H9 (cell line): ENCODE measurements around the gene HOXB6. TPM values are rescaled to one million over a fixed set of nuclear protein-coding genes. Genes with fewer than 3 reads are reported as not detected.

ENCODE experiments used
- DNase-seq: peaks from one replicate; pipeline ENCODE4 v3.0.0-alpha.2; 2017
- H2AFZ ChIP-seq: one replicate; pipeline ENCODE4 v1.6.1; 2013; ENCODE audit warnings: mild to moderate bottlenecking, low read length, control low read depth, moderate library complexity
- H2AK5ac ChIP-seq: 2 replicates; pipeline ENCODE4 v1.6.1; 2013; ENCODE audit warnings: low read length, control low read depth, mixed read lengths; ENCODE audit not compliant: insufficient read length
- H2BK120ac ChIP-seq: one replicate; pipeline ENCODE4 v1.6.1; 2013; ENCODE audit warnings: low read depth, mild to moderate bottlenecking, low read length, control low read depth, inconsistent platforms; ENCODE audit not compliant: poor library complexity, severe bottlenecking
- H2BK12ac ChIP-seq: 2 replicates; pipeline ENCODE4 v1.6.1; 2013; ENCODE audit warnings: low read length, control low read depth, mixed read lengths, low read depth; ENCODE audit not compliant: insufficient read length
- H2BK15ac ChIP-seq: 2 replicates; pipeline ENCODE4 v1.6.1; 2013; ENCODE audit warnings: low read depth, low read length, control low read depth
- H2BK20ac ChIP-seq: one replicate; pipeline ENCODE4 v1.6.1; 2013; ENCODE audit warnings: low read depth, mild to moderate bottlenecking, low read length, control low read depth, inconsistent platforms; ENCODE audit not compliant: poor library complexity, severe bottlenecking
- H2BK5ac ChIP-seq: 2 replicates; pipeline ENCODE4 v1.6.1; 2013; ENCODE audit warnings: low read length, control low read depth, mixed read lengths; ENCODE audit not compliant: insufficient read length
- H3K14ac ChIP-seq: 2 replicates; pipeline ENCODE4 v1.6.1; 2013; ENCODE audit warnings: low read length, control low read depth; ENCODE audit not compliant: insufficient read depth
- H3K18ac ChIP-seq: 2 replicates; pipeline ENCODE4 v1.6.1; 2013; ENCODE audit warnings: low read depth, mild to moderate bottlenecking, mixed read lengths, low read length, control low read depth; ENCODE audit not compliant: insufficient read length
- H3K23ac ChIP-seq: 2 replicates; pipeline ENCODE4 v1.6.1; 2013; ENCODE audit warnings: low read length, control low read depth, mixed read lengths, low read depth; ENCODE audit not compliant: insufficient read length
- H3K23me2 ChIP-seq: 2 replicates; pipeline ENCODE4 v1.6.1; 2013; ENCODE audit warnings: low read depth, mild to moderate bottlenecking, mixed read lengths, low read length, control low read depth; ENCODE audit not compliant: insufficient read length, poor library complexity, severe bottlenecking
- H3K27ac ChIP-seq: 2 replicates; pipeline ENCODE4 v1.5.1; 2013; ENCODE audit warnings: low read length, control low read depth, mixed read lengths, low read depth; ENCODE audit not compliant: insufficient read length
- H3K27me3 ChIP-seq: 2 replicates; pipeline ENCODE4 v1.6.1; 2013; ENCODE audit warnings: low read length, control low read depth, inconsistent platforms; ENCODE audit not compliant: insufficient read depth
- H3K4ac ChIP-seq: 2 replicates; pipeline ENCODE4 v1.6.1; 2013; ENCODE audit warnings: low read depth, mild to moderate bottlenecking, control low read depth, inconsistent platforms, low read length, moderate library complexity
- H3K4me1 ChIP-seq: 2 replicates; pipeline ENCODE4 v1.6.1; 2013; ENCODE audit warnings: low read length, control low read depth, inconsistent platforms; ENCODE audit not compliant: insufficient read depth
- H3K4me2 ChIP-seq: 2 replicates; pipeline ENCODE4 v1.6.1; 2013; ENCODE audit warnings: low read length, control low read depth, mixed read lengths; ENCODE audit not compliant: insufficient read length, insufficient read depth
- H3K56ac ChIP-seq: 2 replicates; pipeline ENCODE4 v1.6.1; 2013; ENCODE audit warnings: low read depth, mild to moderate bottlenecking, mixed read lengths, low read length, control low read depth; ENCODE audit not compliant: insufficient read length
- H3K79me1 ChIP-seq: 2 replicates; pipeline ENCODE4 v1.6.1; 2013; ENCODE audit warnings: low read depth, mild to moderate bottlenecking, moderate library complexity, low read length, control low read depth, inconsistent platforms; ENCODE audit not compliant: insufficient read depth, poor library complexity, severe bottlenecking
- H3K79me2 ChIP-seq: 2 replicates; pipeline ENCODE4 v1.6.1; 2013; ENCODE audit warnings: low read length, control low read depth, inconsistent platforms; ENCODE audit not compliant: insufficient read depth
- H3K9ac ChIP-seq: 2 replicates; pipeline ENCODE4 v1.6.1; 2013; ENCODE audit warnings: low read length, control low read depth, mixed read lengths; ENCODE audit not compliant: insufficient read length; ENCODE audit errors: extremely low read depth
- H3K9me3 ChIP-seq: one replicate; pipeline ENCODE4 v1.6.1; 2013; ENCODE audit warnings: low read depth, low read length, inconsistent platforms; ENCODE audit not compliant: control insufficient read depth
- H3T11ph ChIP-seq: one replicate; pipeline ENCODE4 v1.6.1; 2013; ENCODE audit warnings: mild to moderate bottlenecking, low read length, control low read depth, inconsistent platforms
- H4K20me1 ChIP-seq: one replicate; pipeline ENCODE4 v1.6.1; 2013; ENCODE audit not compliant: control insufficient read depth, insufficient read length, insufficient read depth
- H4K5ac ChIP-seq: 2 replicates; pipeline ENCODE4 v1.6.1; 2013; ENCODE audit warnings: low read depth, mild to moderate bottlenecking, mixed read lengths, low read length, control low read depth; ENCODE audit not compliant: insufficient read length
- H4K8ac ChIP-seq: replicated peaks from 2 replicates; pipeline ENCODE4 v1.6.1; 2013; ENCODE audit warnings: low read length, control low read depth, mixed read lengths, low read depth; ENCODE audit not compliant: insufficient read length
- H4K91ac ChIP-seq: 2 replicates; pipeline ENCODE4 v1.6.1; 2013; ENCODE audit warnings: low read depth, mild to moderate bottlenecking, moderate library complexity, mixed read lengths, low read length, control low read depth; ENCODE audit not compliant: insufficient read length
- H3K27ac Mint-ChIP-seq, 3 experiments: 2 replicates in 2 of 3; 3 replicates in 1 of 3; pipeline ENCODE4 v1.8.0; 2020 to 2021; ENCODE audit warnings: mixed read lengths in 3 of 3, mild to moderate bottlenecking in 1 of 3, moderate library complexity in 1 of 3
- H3K27me3 Mint-ChIP-seq: 2 replicates; pipeline ENCODE4 v1.8.0; 2021; ENCODE audit warnings: low read depth, mild to moderate bottlenecking, moderate library complexity, mixed read lengths
- H3K36me3 Mint-ChIP-seq, 3 experiments: 2 replicates in 2 of 3; 3 replicates in 1 of 3; pipeline ENCODE4 v1.8.0; 2020 to 2021; ENCODE audit warnings: low read depth in 3 of 3, mixed read lengths in 3 of 3; ENCODE audit not compliant: insufficient read depth in 1 of 3
- H3K4me1 Mint-ChIP-seq, 2 experiments: 2 replicates each; pipeline ENCODE4 v1.8.0; 2020; ENCODE audit warnings: mixed read lengths in 2 of 2
- H3K4me3 Mint-ChIP-seq, 2 experiments: 2 replicates in 1 of 2; 3 replicates in 1 of 2; pipeline ENCODE4 v1.8.0; 2020 to 2021; ENCODE audit warnings: mild to moderate bottlenecking in 2 of 2, mixed read lengths in 2 of 2, moderate library complexity in 1 of 2
- H3K9me3 Mint-ChIP-seq, 2 experiments: 2 replicates in 1 of 2; 3 replicates in 1 of 2; pipeline ENCODE4 v1.8.0; 2020; ENCODE audit warnings: mild to moderate bottlenecking in 2 of 2, mixed read lengths in 2 of 2, moderate library complexity in 1 of 2
- WGBS: extraction: QIAGEN DNeasy Blood & Tissue Kit; methylation state at CpG from one replicate; pipeline ENCODE4 v1.1.7; 2013; ENCODE audit warnings: missing lambda C conversion rate, low lambda C conversion rate, mixed read lengths; ENCODE audit not compliant: insufficient read length; ENCODE audit errors: extremely low coverage; 5-methylcytosine and 5-hydroxymethylcytosine counted together
- total RNA-seq: library from RNA; stranded (reverse); gene quantifications from 2 replicates; pipeline ENCODE4 v1.2.1, GENCODE V29; 2021
- TF ChIP-seq, protein P1 (sequence below): fragments of 200-600 bp; sonication (generic); conservative IDR thresholded peaks from 3 replicates; pipeline ENCODE4 v1.8.0; 2021; ENCODE audit warnings: antibody characterized with exemption, mild to moderate bottlenecking

HOXB6 gene
- total RNA-seq, 1 experiment from 2014 or later: not detected

DNA sequence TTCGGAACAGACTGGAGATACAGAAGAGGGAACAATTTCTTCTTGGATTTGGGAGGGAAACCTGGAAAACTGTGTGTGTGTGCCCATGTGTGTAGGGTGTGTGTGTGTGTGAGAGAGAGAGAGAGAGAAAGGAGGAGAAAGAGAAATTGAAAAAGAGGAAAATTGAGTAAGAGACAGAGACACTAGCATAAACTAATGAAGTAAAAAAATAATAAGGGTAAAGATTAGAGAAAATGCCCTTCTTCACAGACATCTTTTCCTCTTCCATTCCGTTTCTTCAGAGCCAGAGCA lies 46.0 kb downstream of the HOXB6 start:
- TF ChIP-seq, protein P1, sequence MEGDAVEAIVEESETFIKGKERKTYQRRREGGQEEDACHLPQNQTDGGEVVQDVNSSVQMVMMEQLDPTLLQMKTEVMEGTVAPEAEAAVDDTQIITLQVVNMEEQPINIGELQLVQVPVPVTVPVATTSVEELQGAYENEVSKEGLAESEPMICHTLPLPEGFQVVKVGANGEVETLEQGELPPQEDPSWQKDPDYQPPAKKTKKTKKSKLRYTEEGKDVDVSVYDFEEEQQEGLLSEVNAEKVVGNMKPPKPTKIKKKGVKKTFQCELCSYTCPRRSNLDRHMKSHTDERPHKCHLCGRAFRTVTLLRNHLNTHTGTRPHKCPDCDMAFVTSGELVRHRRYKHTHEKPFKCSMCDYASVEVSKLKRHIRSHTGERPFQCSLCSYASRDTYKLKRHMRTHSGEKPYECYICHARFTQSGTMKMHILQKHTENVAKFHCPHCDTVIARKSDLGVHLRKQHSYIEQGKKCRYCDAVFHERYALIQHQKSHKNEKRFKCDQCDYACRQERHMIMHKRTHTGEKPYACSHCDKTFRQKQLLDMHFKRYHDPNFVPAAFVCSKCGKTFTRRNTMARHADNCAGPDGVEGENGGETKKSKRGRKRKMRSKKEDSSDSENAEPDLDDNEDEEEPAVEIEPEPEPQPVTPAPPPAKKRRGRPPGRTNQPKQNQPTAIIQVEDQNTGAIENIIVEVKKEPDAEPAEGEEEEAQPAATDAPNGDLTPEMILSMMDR: no peak
- Mint-ChIP-seq H3K4me1 (peaks cover 4 to 21% of the 10 kb centered on the region in 2 experiments), H3K27ac (no peak overlapping the region), H3K36me3 (peaks cover 0 to 2% (median 0%) of the 10 kb centered on the region in 3 experiments; a peak in 2 of 7 replicates), H3K27me3 (peaks cover 99% of the 10 kb centered on the region), H3K4me3 (no peak overlapping the region), H3K9me3 (peaks cover 1 to 7% of the 10 kb centered on the region in 2 experiments; a peak in 2 of 5 replicates)
- H3K23me2 ChIP-seq: no peaks in the 10 kb centered on the region
- H3T11ph ChIP-seq: no peak overlapping the region
- no peak overlapping the region for H2AK5ac ChIP-seq
- no peak overlapping the region for H3K23ac ChIP-seq
- H3K18ac ChIP-seq: no peak overlapping the region
- no peak overlapping the region for H3K14ac ChIP-seq
- no peak overlapping the region for H3K56ac ChIP-seq
- H3K9me3 ChIP-seq: no peaks in the 10 kb centered on the region
- no peaks in the 10 kb centered on the region for H4K20me1 ChIP-seq
- WGBS: no CpG with 5 or more reads among the region's 2 CpGs
- H3K79me2 ChIP-seq: no peaks in the 10 kb centered on the region
- H2BK15ac ChIP-seq: no peak overlapping the region
- H2AFZ ChIP-seq: no peak overlapping the region
- H2BK5ac ChIP-seq: no peak overlapping the region
- H3K27me3 ChIP-seq: peaks cover 97% of the 10 kb centered on the region
- H3K79me1 ChIP-seq: no peaks in the 10 kb centered on the region
- H3K27ac ChIP-seq: no peak overlapping the region
- no peak overlapping the region for H4K5ac ChIP-seq
- H4K91ac ChIP-seq: no peak overlapping the region
- no peak overlapping the region for H3K4me2 ChIP-seq
- H3K4ac ChIP-seq: no peak overlapping the region
- no peak overlapping the region for H4K8ac ChIP-seq
- no peak overlapping the region for H2BK20ac ChIP-seq
- no peak overlapping the region for H3K9ac ChIP-seq
- DNase-seq: no peak
- H2BK120ac ChIP-seq: no peak overlapping the region
- no peaks in the 10 kb centered on the region for H3K4me1 ChIP-seq
- H2BK12ac ChIP-seq: no peak overlapping the region
